ENCODE data around the gene MPG. TPM values are rescaled to one million over a fixed set of nuclear protein-coding genes. Genes with fewer than 3 reads are reported as not detected.

MPG gene
- total RNA-seq, 1 donor from 2014 or later: 61.1 TPM

GRCh38 chr16:69181-69580 is 8.8 kb upstream of the MPG start:
- peaks cover 2% of the 10 kb centered on the region for H3K36me3 Mint-ChIP-seq (ENCODE audit: low read depth)
- DNase-seq (ENCODE audit: low spot score): no peak
- no peak overlapping the region for H3K4me3 Mint-ChIP-seq (ENCODE audit: unreplicated experiment)
- H3K9me3 Mint-ChIP-seq (ENCODE audit: low read depth): no peaks in the 10 kb centered on the region
- no peak for TF ChIP-seq CTCF (IDR thresholded peaks at IDR 0.05)
- H3K27me3 Mint-ChIP-seq (ENCODE audit: low read depth): no peaks in the 10 kb centered on the region
- H3K27ac Mint-ChIP-seq (ENCODE audit: unreplicated experiment): peak overlapping the region; percentile 71
- peaks cover 58% of the 10 kb centered on the region for H3K4me1 Mint-ChIP-seq (ENCODE audit: low read depth)

- Mint-ChIP-seq H3K4me1 (ENCODE audit: low read depth) (peaks cover 70% of the 10 kb centered on the region), H3K4me3 (ENCODE audit: unreplicated experiment) (peak overlapping the region; percentile 87), H3K9me3 (ENCODE audit: low read depth) (no peaks in the 10 kb centered on the region), H3K27me3 (ENCODE audit: low read depth) (no peaks in the 10 kb centered on the region), H3K36me3 (ENCODE audit: low read depth) (no peaks in the 10 kb centered on the region), H3K27ac (ENCODE audit: unreplicated experiment) (peak overlapping the region; percentile 90)
- no peak for DNase-seq (ENCODE audit: low spot score)
- TF ChIP-seq CTCF (IDR thresholded peaks at IDR 0.05): no peak
Observed at GRCh38 chr16:71210-71539, 6.8 kb upstream of the MPG start.

- peak; percentile 45 for TF ChIP-seq CTCF (IDR thresholded peaks at IDR 0.05)
- Mint-ChIP-seq H3K4me3 (ENCODE audit: unreplicated experiment) (peak overlapping the region; percentile 87), H3K36me3 (ENCODE audit: low read depth) (no peaks in the 10 kb centered on the region), H3K9me3 (ENCODE audit: low read depth) (no peaks in the 10 kb centered on the region), H3K27ac (ENCODE audit: unreplicated experiment) (peak overlapping the region; percentile 90), H3K4me1 (ENCODE audit: low read depth) (peaks cover 75% of the 10 kb centered on the region), H3K27me3 (ENCODE audit: low read depth) (no peaks in the 10 kb centered on the region)
- DNase-seq (ENCODE audit: low spot score): no peak
Observed at GRCh38 chr16:71540-72401, 6.3 kb upstream of the MPG start.

GRCh38 chr16:72561-73548 is 5.2 kb upstream of the MPG start, which contains the start of gene RHBDF1:
TSS of gene RHBDF1 (minus strand) at chr16:72631. CDS start at chr16:65015, 7,616 bp downstream.
- no peak for DNase-seq (ENCODE audit: low spot score)
- no peak for TF ChIP-seq CTCF (IDR thresholded peaks at IDR 0.05)
- Mint-ChIP-seq H3K4me1 (ENCODE audit: low read depth) (peaks cover 76% of the 10 kb centered on the region), H3K9me3 (ENCODE audit: low read depth) (no peaks in the 10 kb centered on the region), H3K27ac (ENCODE audit: unreplicated experiment) (peak within 1 kb of the TSS; percentile 90), H3K36me3 (ENCODE audit: low read depth) (no peaks in the 10 kb centered on the region), H3K4me3 (ENCODE audit: unreplicated experiment) (peak within 1 kb of the TSS; percentile 87), H3K27me3 (ENCODE audit: low read depth) (no peaks in the 10 kb centered on the region)
